Mucosa of descending colon (tissue), 3 donors: Measurements from ENCODE around the gene CRIP1. TPM values are rescaled to one million over a fixed set of nuclear protein-coding genes. Genes with fewer than 3 reads are reported as not detected.

Experiments used
- ATAC-seq: fragments of 200-7000 bp; cut with Tn5 transposase; one replicate; pipeline ENCODE4 v1.9.1; 2020; ENCODE audit warnings: mild to moderate bottlenecking, moderate library complexity
- DNase-seq, 3 donors: peaks; one replicate each; pipeline ENCODE4 v3.0.0-alpha.2; 2020
- H3K36me3 ChIP-seq: fragments of 200-600 bp; one replicate; pipeline ENCODE4 v1.8.0; 2021; ENCODE audit warnings: low read depth, mild to moderate bottlenecking
- H3K4me1 ChIP-seq: fragments of 200-600 bp; one replicate; pipeline ENCODE4 v1.8.0; 2021; ENCODE audit warnings: low read depth, mild to moderate bottlenecking
- H3K4me3 ChIP-seq: fragments of 200-600 bp; one replicate; pipeline ENCODE4 v1.8.0; 2021; ENCODE audit warnings: mild to moderate bottlenecking
- H3K9me3 ChIP-seq: fragments of 200-600 bp; one replicate; pipeline ENCODE4 v1.8.0; 2021; ENCODE audit warnings: mild to moderate bottlenecking
- CTCF ChIP-seq: fragments of 200-600 bp; IDR thresholded peaks from one replicate; pipeline ENCODE4 v1.8.0; 2022; ENCODE audit warnings: antibody characterized with exemption, mild to moderate bottlenecking
- intact Hi-C, 2 donors: fragments of 100-400 bp; cut with DNase I in 1 of 2; cut with micrococcal nuclease in 1 of 2; formaldehyde crosslinking; loops; one replicate each; pipeline versions ENCODE4 v1.11.0 to v1.11.1; 2022; cut with DNase I, micrococcal nuclease
- total RNA-seq, 3 donors: library from RNA; stranded (reverse); fragmentation: NEBNext Ultra II Directional in 2 of 3; extraction: Animal tissue kit (Norgen Biotek cat#: 25700) in 2 of 3; gene quantifications; one replicate each; pipeline versions ENCODE4 v1.2.1 to v1.2.4, GENCODE V29; 2021 to 2023
- donor health status: DM: no; HTN: no; CAD: no; lungs with moderate emphysema.
- donor health status: DM: no; HTN: no; CAD: no.
- donor health status: DM: no; HTN: yes; CAD: no.

Gene CRIP1
- total RNA-seq, 3 donors from 2014 or later: 41.3 to 144 (median 142) TPM

DNA sequence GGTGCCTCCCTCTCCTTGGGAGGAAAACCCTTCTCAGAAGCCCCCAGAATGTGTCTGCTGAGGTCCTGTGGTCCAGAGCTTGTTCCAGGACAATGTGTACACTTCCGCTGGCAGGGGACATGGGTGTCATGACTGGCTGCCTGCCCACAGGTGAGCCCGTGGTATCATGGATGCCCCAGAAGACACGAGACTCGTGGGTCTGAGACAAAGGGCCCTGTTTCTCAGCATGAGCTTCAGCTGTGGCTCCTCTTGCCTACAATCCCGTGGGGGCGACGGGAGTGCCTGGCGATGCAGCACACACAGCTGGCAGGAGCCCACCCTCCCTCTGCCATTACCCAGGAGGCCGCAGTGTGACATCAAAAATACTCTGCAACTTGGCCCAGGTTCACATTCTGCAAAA is 46.7 kb downstream of the CRIP1 start:
- Histone ChIP-seq H3K9me3 (no peaks in the 10 kb centered on the region), H3K4me3 (no peak overlapping the region), H3K36me3 (no peaks in the 10 kb centered on the region), H3K4me1 (peaks cover 15% of the 10 kb centered on the region)
- TF ChIP-seq CTCF: no peak
- no peak for DNase-seq
- intact Hi-C loops: no loop called here
- no peak for ATAC-seq

GRCh38 chr14:105533811-105534498 is 47.3 kb downstream of the CRIP1 start:
- DNase-seq: no peak
- Histone ChIP-seq H3K4me3 (no peak overlapping the region), H3K4me1 (peaks cover 11% of the 10 kb centered on the region), H3K9me3 (no peaks in the 10 kb centered on the region), H3K36me3 (no peaks in the 10 kb centered on the region)
- no peak for ATAC-seq
- no peak for TF ChIP-seq CTCF
- intact Hi-C loops: no loop called here

DNA sequence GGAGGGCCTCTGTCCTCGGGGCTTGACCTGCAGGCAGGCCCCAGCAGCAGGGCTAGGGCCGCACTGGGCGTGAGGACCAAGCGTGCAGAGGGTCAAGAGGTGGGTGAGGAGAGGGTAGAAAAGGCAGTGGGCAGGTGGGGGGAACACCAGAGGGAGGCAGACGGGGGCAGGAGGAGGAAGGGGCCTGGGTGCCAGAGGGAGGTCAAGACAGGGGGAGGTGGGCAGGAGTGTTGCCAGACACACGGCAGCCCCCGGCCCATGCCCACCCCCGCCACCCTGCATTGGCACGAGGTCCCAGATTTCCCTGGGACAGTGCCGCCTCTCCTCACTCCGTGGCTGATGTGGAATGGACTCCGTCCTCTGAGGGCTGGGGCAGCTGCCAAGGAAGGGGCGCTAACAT is 47.9 kb downstream of the CRIP1 start:
- no peaks in the 10 kb centered on the region for H3K9me3 ChIP-seq
- ATAC-seq (no peak), DNase-seq (no peak)
- peaks cover 5% of the 10 kb centered on the region for H3K4me1 ChIP-seq
- H3K36me3 ChIP-seq: no peaks in the 10 kb centered on the region
- no peak overlapping the region for H3K4me3 ChIP-seq
- intact Hi-C loops: no loop called here
- TF ChIP-seq CTCF: no peak

DNA sequence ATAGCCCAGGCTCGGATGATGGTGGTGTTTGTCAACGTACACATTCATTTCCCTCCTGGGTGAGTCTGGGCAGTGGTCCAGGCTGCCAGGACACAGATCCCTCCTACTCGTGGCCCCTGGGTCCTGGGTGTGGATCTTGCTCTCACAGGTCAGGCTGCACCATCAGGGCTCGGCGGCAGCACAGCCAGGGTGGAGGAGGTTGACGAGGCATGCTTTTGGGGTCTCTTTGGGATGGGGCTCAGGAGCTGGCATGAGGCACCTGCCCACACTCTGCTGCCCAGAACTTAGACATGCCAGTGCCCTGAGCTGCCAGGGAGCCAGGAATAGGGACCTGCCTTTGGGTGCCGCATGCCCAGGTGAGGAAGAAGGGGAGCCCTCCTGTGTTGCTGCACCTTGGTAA is 49.4 kb downstream of the CRIP1 start:
- Histone ChIP-seq H3K4me1 (no peaks in the 10 kb centered on the region), H3K9me3 (no peaks in the 10 kb centered on the region), H3K4me3 (no peak overlapping the region), H3K36me3 (no peaks in the 10 kb centered on the region)
- intact Hi-C loops: no loop called here
- no peak for DNase-seq
- TF ChIP-seq CTCF: no peak
- ATAC-seq: no peak

DNA sequence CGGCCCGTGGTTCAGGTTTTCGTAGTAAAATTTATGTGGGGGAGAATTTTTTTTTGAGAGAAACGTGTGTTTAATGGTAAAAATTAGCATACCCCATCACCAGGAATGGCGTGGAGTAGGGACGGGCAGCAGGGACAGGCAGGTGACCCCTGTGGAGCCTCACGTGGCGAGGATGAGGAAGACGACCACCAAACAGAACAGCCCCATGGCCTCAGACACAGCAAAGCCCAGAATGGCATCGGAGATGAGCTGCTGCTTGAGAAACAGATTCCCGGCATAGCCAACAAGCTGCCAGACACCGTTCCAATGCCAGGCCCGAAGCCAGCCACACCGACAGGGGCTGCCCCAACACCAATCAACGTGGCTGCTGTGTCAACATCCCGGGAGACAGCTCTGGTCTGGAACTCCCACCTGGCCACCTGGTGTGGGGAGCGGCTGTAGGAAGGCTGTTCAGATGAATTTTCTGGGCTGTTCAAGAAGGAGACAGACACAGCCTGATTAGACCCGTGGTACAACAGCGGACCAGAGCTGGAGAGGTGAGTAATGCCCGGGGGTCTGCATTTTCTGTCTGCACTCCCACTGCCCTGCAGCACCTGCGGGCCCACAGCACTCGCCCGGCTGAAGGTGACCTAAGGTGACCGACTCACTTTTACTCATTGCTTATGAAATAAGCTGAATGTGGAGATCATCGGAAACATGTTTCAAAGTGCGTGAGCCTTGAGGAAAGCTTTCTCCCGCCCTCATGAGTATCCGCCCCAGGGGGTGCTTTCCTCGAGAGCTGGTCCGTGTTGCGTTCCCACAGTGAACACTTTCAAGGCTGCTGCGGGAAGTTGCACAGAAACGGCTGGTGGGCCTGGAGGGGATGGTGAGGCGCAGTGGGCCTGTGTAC is 50.2 kb downstream of the CRIP1 start:
- no peak for DNase-seq
- intact Hi-C loops: no loop called here
- ATAC-seq: peak; percentile 13

More for the DNA sequence above, 50.2 kb downstream of the CRIP1 start:
- no peak for TF ChIP-seq CTCF
- no peaks in the 10 kb centered on the region for H3K36me3 ChIP-seq
- no peak overlapping the region for H3K4me3 ChIP-seq
- no peaks in the 10 kb centered on the region for H3K9me3 ChIP-seq
- no peaks in the 10 kb centered on the region for H3K4me1 ChIP-seq
